ENCODE data around the gene GATA1.
A peak's percentile ranks its signal among the peaks of the same experiment; 100 is the strongest.

Gene GATA1

DNA sequence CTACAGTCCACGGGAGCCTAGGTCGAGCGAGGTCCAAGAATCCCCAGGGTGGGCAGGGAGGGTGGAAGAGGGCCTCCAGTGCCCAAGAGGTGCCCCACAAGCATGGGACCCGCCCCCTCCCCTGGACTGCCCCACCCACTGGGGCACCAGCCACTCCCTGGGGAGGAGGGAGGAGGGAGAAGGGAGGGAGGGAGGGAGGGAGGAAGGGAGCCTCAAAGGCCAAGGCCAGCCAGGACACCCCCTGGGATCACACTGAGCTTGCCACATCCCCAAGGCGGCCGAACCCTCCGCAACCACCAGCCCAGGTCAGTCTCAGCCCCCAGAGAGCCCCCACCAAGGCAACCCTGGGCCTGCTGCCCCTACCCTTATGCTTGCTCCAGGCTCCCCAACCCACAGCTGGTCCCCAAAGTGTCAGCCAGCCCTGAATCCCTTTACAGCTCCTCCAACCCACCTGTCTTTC, at the start of gene GATA1:
TSS of gene GATA1 (plus strand) at position 250 of the 460 bp plus-strand sequence. CDS start 4,520 bp downstream, outside the sequence.
- no peak for DNase-seq

DNA sequence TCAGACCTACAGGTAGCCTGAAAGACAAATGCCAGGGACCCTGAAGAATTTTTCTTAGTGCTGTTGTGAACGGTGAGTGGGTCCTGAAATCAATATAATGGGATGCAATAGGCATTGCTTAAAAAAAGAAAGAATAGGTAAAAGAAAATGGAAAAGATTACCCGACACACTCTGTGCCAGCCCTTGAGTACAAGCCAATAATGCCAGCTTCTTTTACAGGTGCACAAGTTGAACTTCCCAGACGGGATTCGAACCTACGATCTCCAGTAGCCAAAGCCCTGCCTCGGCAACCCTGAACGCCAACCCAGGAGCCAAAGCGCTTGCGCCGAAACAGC, 49.5 kb upstream of the GATA1 start:
- DNase-seq = no peak

DNA sequence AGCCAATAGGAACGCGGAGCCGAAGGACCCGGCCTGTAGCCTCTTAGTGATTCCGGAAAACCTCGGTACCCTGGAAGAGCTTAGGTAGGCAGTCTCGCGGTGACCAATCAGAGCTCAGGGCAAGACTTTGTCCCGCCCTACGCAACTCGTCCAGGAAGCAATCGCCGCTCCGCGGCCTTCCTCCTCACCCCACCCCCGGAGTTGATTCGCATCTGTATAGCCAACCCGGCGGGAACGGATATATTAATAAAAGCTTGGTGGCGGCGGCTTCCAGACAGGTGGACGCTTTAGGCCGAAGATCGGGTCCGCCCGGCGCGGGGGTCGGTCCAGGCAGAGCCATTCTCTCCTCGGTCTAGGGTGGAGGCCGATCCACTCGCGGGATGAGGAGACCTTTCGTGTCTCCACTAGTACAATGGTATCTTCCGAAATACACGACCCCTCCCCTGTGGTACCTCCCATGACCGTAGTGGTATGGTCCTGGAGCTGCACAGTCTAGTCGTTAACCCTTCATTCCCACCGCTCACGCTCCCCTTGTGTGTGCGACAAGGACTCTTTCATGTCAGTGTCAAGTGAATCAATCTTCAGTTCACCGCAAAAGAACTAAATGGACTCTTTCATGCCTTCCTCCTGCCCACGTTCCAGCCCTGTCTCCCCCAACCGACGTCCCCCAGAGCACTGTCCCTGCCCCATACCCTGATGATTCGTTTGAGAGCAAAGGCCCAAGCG, 49.0 kb upstream of the GATA1 start:
- DNase-seq = peak; percentile 97

DNA sequence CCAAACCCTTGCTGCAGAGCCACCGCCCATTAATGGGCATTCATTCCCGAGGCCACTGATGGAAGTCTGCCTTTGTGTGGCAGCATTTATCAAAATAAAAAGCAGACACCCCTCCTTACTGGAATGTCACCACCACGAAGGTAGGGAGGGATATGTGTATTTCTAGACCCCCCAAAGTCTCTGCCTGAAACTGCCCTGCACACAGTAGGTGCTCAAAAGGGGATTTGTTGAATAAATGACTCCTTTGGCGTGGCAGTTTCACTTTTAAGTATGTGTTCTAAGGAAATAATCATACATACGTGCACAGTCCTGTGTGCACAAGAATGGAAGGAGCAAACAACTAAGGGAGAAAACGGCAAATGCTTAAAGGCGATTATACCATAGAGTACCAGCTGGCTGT, 48.5 kb upstream of the GATA1 start:
- DNase-seq = no peak

DNA sequence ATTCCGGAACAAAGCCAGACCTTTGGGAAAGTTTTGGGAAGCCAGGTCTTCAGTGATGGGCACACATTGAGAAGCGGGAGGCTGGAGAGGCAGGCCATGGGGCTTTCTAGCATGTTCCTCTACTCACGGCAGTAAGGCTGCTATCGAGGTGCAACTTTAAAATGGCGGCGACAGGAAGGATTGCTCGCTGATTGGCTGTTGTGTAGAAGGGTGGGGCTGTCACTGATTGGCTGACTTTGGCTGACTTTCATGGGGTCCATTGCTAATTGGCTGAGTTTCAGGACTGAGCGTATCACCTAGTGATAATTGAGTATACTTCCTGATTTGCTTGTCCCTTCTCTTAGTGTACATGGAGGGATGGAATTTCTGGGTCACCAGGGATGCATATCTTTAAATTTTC, 44.6 kb upstream of the GATA1 start:
- DNase-seq = no peak

DNA sequence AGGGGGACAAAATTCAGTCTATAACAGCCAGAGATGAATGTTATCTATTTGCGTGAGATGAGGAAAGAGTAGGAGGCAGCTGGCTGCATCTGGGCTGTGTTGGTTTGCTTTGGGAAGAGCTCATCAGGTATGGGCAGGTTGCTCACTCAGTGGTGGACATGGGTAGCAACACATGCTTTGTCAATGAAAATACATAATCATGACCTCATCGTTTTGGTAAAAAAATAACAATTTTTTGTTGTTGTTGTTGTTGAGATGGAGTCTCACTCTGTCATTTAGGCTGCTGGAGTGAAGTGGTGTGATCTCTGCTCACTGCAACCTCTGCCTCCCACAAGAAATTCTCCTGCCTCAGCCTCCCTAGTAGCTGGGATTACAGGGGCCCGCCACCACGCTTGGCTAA, 41.2 kb upstream of the GATA1 start:
- DNase-seq = no peak

DNA sequence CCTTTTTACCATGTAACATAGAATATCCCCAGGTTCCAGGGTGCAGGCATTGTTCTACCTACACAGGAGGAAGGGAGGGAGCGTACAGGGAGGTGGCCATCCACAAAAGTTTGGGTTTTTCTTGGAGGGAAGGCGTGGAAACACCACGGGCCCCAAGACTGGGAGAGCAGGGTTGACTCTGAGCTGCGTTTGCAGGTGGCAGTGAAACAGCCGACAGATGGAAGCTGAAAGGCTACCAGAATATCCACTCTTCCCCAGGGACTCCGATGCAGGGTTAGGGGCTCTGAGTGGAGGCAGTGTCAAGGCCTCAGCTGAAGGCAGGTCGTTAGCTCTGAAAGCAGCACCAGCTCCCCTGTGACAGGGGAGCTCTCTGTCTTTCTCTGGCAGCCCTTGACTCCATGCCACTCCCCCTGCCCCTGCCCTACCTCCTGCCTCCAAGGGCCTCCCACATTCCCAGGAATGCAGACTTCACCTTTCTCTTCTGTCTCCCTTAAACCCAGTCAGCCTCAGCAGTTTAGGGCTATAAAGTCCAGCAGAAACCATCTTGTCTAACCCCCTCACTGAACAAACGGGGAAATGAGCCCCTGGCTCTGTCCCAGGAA, 38.9 kb upstream of the GATA1 start:
- DNase-seq = no peak

DNA sequence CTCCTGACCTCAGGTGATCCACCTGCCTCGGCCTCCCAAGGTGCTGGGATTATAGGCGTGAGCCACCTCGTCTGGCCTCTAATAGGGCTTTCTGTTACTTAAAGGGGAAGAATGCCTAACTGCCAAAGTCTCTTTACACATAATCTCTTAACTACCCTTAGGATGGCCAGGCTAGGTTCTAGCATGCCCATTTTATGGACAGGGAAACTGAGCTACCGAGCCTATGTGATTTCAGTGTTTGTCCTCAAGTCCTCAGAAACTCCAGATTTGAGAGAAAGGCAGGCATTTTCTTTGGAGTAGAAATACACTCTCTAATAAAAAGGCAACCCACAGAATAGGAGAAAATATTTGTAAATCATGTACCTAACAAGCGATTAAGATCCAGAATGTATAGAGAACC, 37.2 kb upstream of the GATA1 start:
- no peak for DNase-seq

DNA sequence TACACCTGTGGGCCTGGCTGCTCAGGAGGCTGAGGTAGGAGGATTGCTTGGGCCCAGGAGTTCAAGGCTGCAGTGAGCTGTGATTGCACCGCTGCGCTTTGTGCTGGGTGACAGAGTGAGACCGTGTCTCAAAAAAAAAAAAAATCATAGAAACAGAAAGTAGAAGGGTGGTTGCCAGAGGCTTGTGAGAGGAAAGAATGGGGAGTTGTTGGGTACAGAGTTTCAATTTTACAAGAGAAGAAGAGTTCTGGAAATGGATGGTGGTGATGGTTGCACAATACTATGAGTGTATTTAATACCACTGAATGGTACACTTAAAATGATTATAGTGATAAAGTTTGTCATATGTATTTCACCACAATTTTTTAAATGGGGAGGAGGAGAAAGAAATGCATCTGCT, 35.0 kb upstream of the GATA1 start:
- peak; percentile 83 for DNase-seq

DNA sequence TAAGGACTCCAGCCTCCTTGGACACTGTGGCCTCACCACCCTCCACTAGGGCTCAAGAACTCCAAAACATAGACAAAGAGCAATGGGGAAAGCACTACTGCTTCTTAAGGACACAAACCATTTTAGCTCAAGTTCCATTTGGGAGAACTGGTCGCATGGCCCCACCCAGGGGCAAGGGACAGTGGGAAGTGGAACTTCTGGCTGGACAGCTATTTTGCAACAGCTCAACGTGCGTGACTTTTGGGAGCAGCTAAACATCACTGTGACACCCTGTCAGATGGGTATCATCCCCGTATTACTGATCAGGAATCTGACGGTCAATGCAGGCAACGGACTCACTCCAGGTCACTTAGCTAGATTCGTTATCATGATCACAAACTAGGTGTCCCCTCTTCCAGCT, 33.9 kb upstream of the GATA1 start:
- DNase-seq = peak; percentile 9

DNA sequence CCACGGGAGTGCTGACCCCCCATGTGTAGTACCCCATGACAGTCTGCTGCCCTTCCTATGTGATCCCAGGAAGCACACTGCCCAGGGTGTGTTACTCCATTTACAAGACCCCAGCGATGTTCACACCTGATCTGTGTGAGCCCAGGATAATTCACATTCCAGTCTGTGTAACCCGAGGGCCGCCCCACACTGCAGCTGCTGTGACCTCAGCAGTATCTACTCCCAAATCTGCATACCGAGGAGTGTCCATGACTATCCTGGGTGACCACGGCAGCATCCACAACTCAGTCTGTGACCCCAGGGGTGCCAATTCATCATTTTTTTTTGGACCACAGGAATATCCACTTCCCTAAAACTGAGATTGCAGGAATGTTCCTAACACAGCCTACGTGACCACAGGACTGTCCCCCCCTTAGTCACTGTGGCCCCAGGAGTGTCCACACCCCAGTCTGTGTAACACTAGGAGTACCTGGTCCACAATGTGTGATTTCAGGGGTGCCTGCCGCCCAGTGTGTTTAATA, 32.6 kb upstream of the GATA1 start:
- peak; percentile 20 for DNase-seq

DNA sequence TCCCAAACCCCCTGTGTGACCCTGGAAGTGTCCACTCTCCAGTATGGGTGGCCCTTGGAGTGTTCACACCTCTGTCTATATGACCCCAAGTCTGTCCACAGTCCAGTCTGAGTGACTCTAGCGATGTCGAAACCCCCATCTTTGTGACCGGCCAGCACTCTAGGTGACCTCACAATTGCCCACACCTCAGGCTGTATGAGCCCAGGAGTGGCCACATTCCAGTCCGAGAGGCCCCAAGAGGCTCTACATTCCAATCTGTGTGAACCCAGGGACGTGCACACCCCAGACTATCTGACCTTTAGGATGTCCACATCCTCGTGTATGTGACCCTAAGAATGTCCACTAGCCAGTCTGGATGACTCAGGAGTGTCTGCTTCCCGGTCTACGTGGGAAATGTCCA, 32.2 kb upstream of the GATA1 start:
- DNase-seq = no peak

DNA sequence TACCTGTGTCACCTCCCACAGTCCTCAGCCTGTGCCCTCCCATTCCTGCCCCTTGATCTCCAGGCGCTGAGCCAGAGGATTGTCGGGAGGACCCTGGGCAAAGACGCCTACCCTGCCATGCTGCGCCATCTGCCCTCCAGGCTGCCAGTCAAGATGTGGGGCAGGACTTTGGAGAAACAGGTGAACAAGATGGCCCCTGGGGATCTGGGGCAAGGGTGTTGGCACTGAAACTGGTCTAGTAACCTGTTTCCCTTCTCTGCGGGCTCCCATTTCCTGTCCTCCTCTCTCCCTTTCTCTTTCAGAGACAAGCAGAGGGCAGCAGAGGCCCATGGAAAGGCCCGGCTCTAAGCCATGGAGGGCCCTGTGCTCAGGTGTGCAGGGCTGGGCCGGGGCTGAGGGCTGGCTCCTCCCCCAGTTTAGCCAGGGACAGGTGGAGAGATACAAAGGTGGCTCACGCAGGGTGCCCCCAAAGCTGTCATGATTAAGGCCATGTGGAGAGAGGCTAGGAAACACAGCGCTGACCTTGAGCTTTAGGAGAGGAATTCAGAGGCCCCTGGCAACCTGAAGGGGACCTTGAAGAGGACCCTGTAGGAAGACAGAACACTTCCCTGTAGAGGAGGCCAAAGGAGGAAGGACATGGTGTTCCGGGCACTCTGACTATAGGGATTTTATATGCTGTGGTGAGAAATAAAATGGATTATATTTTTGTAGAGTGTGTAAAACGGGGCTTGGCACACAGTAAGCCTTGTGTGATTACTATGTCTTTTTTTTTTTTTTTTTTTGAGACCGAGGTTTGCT, 24.5 kb upstream of the GATA1 start, which contains the start of gene GLOD5:
TSS of gene GLOD5 (plus strand) at position 74 of the 798 bp plus-strand sequence. CDS start at position 118, 44 bp downstream.
- no peak for DNase-seq

DNA sequence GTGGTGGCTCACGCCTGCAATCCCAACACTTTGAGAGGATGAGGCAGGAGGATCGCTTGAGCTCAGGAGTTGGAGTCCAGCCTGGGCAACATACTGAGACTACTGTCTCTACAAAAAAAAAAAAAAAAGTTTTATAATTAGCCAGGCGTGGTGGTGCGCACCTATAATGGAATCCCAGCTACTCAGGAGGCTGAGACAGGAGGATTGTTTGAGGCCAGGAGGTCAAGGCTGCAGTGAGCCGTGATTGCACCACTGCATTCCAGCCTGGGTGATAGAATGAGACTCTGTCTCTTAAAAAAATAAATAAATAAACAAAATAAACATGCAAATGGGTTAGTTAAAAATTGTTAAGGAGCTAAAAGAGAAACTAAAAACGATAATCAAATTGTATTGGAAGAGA, 17.2 kb upstream of the GATA1 start:
- DNase-seq = no peak

DNA sequence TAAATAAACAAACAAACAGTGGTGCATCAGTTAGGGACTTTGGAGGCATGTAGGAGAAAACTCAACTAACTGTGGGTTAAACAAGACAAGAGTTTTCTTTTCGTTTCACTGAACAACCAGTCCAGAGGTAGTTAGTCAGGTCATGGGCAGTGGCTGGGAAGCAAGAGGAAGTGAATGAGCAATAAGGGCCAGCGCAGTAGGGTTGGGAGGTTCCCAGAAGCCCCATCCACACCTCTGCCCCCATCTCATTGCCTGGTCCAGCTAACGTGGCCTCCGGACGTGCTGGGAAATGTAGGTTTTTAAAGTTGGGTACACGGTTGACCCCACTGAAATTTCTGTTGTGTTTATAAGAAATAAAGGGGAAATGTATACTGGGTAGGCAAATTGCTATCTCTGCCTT, 16.1 kb upstream of the GATA1 start:
- no peak for DNase-seq

DNA sequence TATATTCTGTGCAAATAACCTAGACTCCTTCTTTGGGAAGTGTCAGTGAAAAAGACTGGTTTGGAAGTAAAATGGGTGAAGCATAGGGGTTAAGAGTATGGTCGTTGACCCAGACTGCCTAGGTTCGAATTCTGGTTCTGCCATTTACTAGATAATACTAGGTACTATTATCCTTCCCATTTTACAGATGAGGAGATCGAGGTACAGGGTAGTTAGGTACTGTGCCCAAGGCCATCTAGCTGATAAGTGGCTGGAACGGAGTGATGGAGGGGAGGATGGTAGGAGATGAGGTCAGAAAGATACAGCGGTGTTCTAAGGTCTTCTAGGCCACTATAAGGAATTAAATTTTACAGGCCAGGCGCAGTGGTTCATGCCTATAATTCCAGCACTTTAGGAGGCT, 13.8 kb upstream of the GATA1 start:
- no peak for DNase-seq

DNA sequence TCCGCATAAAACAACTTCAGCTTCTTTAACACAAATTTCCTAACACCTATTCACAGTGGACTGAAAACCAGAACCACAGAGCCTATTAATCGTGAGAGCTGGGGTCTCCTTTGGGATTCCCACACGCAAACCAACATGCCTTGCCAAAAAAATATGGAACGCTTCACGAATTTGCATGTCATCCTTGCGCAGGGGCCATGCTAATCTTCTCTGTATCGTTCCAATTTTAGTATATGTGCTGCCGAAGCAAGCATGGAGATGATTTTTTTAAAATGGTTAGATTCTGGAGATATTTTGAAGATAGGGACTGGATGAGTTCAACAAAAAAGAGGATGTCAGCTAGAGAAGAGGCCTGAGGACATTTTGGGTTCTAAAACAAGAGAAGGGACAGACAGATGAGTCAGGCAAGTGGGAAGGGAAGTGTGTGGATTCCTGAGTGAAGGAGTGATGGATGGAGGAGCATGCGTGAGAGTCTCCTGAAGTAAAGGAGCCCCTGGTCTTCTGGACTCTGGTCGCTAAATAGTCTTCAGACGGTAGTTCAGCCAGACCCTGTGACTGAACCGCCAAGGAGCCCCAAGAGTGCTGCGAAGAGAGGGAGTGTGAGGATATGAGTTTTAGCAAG, 9.5 kb upstream of the GATA1 start:
- DNase-seq = no peak

DNA sequence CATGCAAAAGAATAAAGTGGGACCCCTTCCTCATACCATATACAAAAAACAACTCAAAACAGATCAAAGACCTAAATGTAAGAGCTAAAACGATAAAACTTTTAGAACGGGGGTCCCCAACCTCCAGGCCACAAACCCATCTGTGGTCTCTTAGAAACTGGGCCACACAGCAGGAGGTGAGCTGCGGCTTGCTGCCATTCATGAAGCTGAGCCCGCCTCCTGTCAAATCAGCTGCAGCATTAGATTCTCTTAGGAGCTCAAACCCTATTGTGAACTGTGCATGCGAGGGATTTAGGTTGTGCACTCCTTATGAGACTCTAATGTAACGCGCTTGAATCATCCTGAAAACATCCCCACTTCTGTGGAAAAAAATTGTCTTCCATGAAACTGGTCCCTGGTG, 7.0 kb upstream of the GATA1 start:
- DNase-seq = no peak

DNA sequence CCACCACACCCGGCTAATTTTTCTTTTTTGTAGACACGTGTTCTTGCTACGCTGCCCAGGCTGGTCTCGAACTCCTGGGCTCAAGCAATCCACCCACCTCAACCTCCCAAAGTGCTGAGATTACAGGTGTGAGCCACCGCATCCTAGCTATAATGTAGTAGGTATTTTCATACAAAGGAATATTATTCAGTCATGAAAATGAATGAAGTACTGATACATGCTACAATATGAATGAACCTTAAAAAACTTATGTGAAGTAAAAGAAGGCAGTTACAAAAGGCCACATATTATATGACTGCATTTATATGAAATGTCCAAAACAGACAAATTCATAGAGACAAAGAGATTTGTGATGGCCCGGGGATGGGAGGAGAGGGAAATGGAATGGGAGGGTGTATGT, 4.7 kb upstream of the GATA1 start:
- DNase-seq = no peak

DNA sequence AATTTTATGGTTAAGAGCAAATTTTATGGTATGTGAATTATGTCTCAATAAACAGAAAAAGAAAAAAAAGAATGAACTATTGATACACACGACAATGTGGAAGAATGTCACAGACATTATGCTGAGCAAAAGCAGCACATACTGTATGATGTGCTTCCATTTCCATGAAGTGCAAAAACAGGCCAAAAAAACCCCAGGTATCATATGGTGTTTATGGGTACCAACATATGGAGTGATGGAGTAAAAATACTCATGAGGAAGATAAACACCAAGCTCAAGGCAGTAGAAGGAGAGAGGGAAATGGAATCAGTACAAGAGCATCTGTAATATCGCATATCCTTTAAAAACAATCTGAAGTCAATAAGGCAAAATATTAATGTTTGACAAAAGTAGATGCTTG, 4.2 kb upstream of the GATA1 start:
- DNase-seq = no peak

DNA sequence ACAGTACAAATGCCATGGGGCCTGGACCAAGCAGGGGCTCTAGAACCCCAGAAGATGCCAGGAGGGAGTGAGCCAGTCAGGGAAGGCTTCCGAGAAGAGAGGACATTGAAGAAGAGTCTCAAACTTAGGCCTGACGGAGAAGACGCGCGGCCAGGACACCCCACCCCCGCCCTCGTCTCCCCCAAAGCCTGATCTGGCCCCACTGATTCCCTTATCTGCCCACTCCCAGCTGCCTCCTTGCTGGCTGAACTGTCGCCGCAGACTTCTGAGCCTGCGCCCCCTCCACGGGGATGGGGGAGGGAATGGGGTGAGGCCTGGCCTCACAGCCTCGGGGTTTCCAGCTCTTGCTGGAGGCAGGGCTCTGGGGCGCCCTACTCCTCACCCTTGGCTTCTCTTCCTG, 3.6 kb upstream of the GATA1 start:
- no peak for DNase-seq

DNA sequence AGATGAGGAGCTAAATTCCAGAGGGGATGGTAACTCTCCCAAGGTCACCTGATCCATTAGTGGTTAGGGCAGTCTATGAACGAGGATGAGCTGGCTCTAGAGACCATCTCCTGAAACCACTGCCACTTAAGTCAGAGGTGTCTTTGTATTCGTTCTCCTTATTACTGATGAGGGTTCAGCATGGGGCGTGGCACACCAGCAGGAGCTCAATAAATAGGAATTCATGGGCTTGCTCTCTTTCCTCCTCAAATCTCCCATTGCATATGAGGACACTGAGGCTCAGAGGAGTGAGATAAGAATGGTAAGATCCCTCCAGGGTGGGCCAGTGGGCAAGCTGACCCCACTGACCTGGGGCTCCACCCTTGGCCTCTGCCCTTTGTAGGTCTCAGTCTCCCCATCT, 1.7 kb upstream of the GATA1 start:
- DNase-seq = no peak

DNA sequence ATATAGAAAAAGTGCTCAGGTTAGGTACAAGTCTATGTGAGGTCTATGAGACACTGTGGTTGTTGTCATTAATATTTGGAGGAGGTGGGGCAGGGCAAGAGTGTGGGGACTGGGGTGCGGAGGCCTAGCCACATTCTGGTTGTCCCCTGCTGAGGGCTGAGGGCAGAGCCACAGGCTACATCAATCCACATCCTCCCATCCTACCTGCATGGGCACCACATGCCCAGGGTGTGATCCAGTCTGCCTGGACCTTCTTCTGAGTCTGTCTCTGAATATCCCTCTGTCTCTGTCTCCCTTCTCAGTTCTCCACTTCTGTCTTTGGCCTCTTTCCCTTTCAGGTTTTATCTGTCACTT, 1.2 kb upstream of the GATA1 start:
- DNase-seq = no peak

Data from MV-4-11 (cell line).